WTC11 (cell line): ENCODE results near the gene COL4A1. TPM values are rescaled to one million over a fixed set of nuclear protein-coding genes. Genes with fewer than 3 reads are reported as not detected.

Experiments used
- ATAC-seq: fragments of 200-7000 bp; cut with Tn5 transposase; 2 replicates; pipeline ENCODE4 v1.10.0; 2021; ENCODE audit warnings: mild to moderate bottlenecking, moderate library complexity
- CTCF ChIA-PET: fragments of 300-600 bp; sonication (Branson Sonifier 250); formaldehyde crosslinking; loops from one replicate; lab custom pipeline; 2021; ENCODE audit warnings: antibody characterized with exemption; lab: Charles Lee
- POLR2A ChIA-PET: fragments of 350-600 bp; sonication (Branson Sonifier 250); formaldehyde crosslinking; loops from one replicate; lab custom pipeline; 2021; ENCODE audit warnings: antibody characterized with exemption; lab: Charles Lee
- DNase-seq: peaks from one replicate; pipeline ENCODE4 v3.0.0; 2021; ENCODE audit warnings: low spot score
- H3K27ac Mint-ChIP-seq: 2 replicates; pipeline ENCODE4 v1.8.0; 2021; ENCODE audit warnings: mixed read lengths
- H3K27me3 Mint-ChIP-seq: 2 replicates; pipeline ENCODE4 v1.8.0; 2021; ENCODE audit warnings: low read depth, mild to moderate bottlenecking, moderate library complexity, mixed read lengths
- H3K36me3 Mint-ChIP-seq: 2 replicates; pipeline ENCODE4 v1.8.0; 2021; ENCODE audit warnings: mixed read lengths
- H3K4me1 Mint-ChIP-seq: 2 replicates; pipeline ENCODE4 v1.8.0; 2022; ENCODE audit warnings: mixed read lengths
- H3K4me3 Mint-ChIP-seq: 2 replicates; pipeline ENCODE4 v1.8.0; 2021; ENCODE audit warnings: mild to moderate bottlenecking, moderate library complexity, mixed read lengths
- H3K9me3 Mint-ChIP-seq: 2 replicates; pipeline ENCODE4 v1.8.0; 2021; ENCODE audit warnings: mixed read lengths
- AR ChIP-seq: fragments of 250-450 bp; sonication (Bioruptor Pico); IDR thresholded peaks from 2 replicates; pipeline ENCODE4 v1.9.0; 2021; ENCODE audit warnings: mild to moderate bottlenecking
- ATF6 ChIP-seq: sonication (generic); formaldehyde crosslinking; IDR thresholded peaks from 2 replicates; pipeline ENCODE4 v1.8.1; 2023; ENCODE audit warnings: mild to moderate bottlenecking, missing genetic modification reagents
- E2F4 ChIP-seq: sonication (generic); formaldehyde crosslinking; IDR thresholded peaks from 2 replicates; pipeline ENCODE4 v1.8.1; 2022; ENCODE audit warnings: low read depth, mild to moderate bottlenecking, moderate library complexity, missing genetic modification reagents, borderline replicate concordance
- ERG ChIP-seq: fragments of 250-450 bp; sonication (Bioruptor Pico); IDR thresholded peaks from 2 replicates; pipeline ENCODE4 v1.8.0; 2021; ENCODE audit warnings: mild to moderate bottlenecking
- FOXP1 ChIP-seq: sonication (generic); formaldehyde crosslinking; IDR thresholded peaks from 2 replicates; pipeline ENCODE4 v1.8.0; 2022; ENCODE audit warnings: missing genetic modification reagents, mild to moderate bottlenecking, moderate library complexity, borderline replicate concordance
- HMGXB4 ChIP-seq: sonication (generic); formaldehyde crosslinking; IDR thresholded peaks from 2 replicates; pipeline ENCODE4 v1.8.1; 2023; ENCODE audit warnings: mild to moderate bottlenecking, moderate library complexity, missing genetic modification reagents
- JUN ChIP-seq: sonication (generic); formaldehyde crosslinking; IDR thresholded peaks from 2 replicates; pipeline ENCODE4 v1.8.0; 2023; ENCODE audit warnings: mild to moderate bottlenecking, missing genetic modification reagents
- SMAD3 ChIP-seq: sonication (generic); formaldehyde crosslinking; IDR thresholded peaks from 2 replicates; pipeline ENCODE4 v1.8.0; 2022; ENCODE audit warnings: missing genetic modification reagents, mild to moderate bottlenecking, borderline replicate concordance
- STAT6 ChIP-seq: sonication (generic); formaldehyde crosslinking; conservative IDR thresholded peaks from 2 replicates; pipeline ENCODE4 v1.8.1; 2023; ENCODE audit warnings: mild to moderate bottlenecking, low read depth, missing genetic modification reagents, moderate library complexity
- USF2 ChIP-seq: sonication (generic); formaldehyde crosslinking; IDR thresholded peaks from 2 replicates; pipeline ENCODE4 v1.8.1; 2023; ENCODE audit warnings: mild to moderate bottlenecking, missing genetic modification reagents, moderate library complexity
- ZBTB43 ChIP-seq: sonication (generic); formaldehyde crosslinking; IDR thresholded peaks from 2 replicates; pipeline ENCODE4 v1.8.1; 2023; ENCODE audit warnings: mild to moderate bottlenecking, missing genetic modification reagents
- ZNF138 ChIP-seq: sonication (generic); formaldehyde crosslinking; conservative IDR thresholded peaks from 2 replicates; pipeline ENCODE4 v1.8.1; 2022; ENCODE audit warnings: mild to moderate bottlenecking, moderate library complexity, missing genetic modification reagents
- ZNF671 ChIP-seq: fragments of 250-450 bp; sonication (Bioruptor Pico); IDR thresholded peaks from 2 replicates; pipeline ENCODE4 v1.8.0; 2021; ENCODE audit warnings: mild to moderate bottlenecking
- total RNA-seq: library from RNA; stranded (reverse); gene quantifications from 3 replicates; pipeline ENCODE4 v1.2.3, GENCODE V29; 2021

Gene COL4A1
- total RNA-seq, 1 experiment from 2014 or later = 89.6 TPM

GRCh38 chr13:110348309-110349105, 41.5 kb upstream of the COL4A1 start:
- no peaks in the 10 kb centered on the region for H3K27me3 Mint-ChIP-seq
- H3K36me3 Mint-ChIP-seq = no peaks in the 10 kb centered on the region
- H3K9me3 Mint-ChIP-seq = peaks cover 4% of the 10 kb centered on the region
- ChIA-PET POLR2A (no interaction called here), CTCF (interaction anchor here (1.2 kb wide), 1 partner anchor 24 kb away, joined by 5 read pairs; no protein-coding TSS in a partner anchor)
- DNase-seq (no peak), ATAC-seq (no peak)
- TF ChIP-seq HMGXB4 = no peak
- no peak for TF ChIP-seq E2F4 (CRISPR knock-in tag)
- no peak for TF ChIP-seq USF2
- no peak for TF ChIP-seq ZBTB43 (CRISPR knock-in tag)
- TF ChIP-seq ERG (CRISPR knock-in tag) = no peak
- TF ChIP-seq STAT6 (CRISPR knock-in tag) = no peak
- TF ChIP-seq ATF6 (CRISPR knock-in tag) = no peak
- no peak for TF ChIP-seq FOXP1 (CRISPR knock-in tag)
- no peak overlapping the region for H3K27ac Mint-ChIP-seq
- peaks cover 15% of the 10 kb centered on the region for H3K4me1 Mint-ChIP-seq
- H3K4me3 Mint-ChIP-seq = no peak overlapping the region

GRCh38 chr13:110347535-110348308, 40.8 kb upstream of the COL4A1 start:
- H3K27me3 Mint-ChIP-seq = no peaks in the 10 kb centered on the region
- no peak for TF ChIP-seq ZNF671 (CRISPR knock-in tag)
- TF ChIP-seq JUN (CRISPR knock-in tag) = no peak
- no peak for TF ChIP-seq AR
- TF ChIP-seq SMAD3 (CRISPR knock-in tag) = no peak
- no peak for TF ChIP-seq ZNF138
- no peak for TF ChIP-seq USF2

More at GRCh38 chr13:110347535-110348308, 40.8 kb upstream of the COL4A1 start:
- H3K4me1 Mint-ChIP-seq = peaks cover 8% of the 10 kb centered on the region
- H3K36me3 Mint-ChIP-seq = no peaks in the 10 kb centered on the region
- POLR2A ChIA-PET = no interaction called here
- DNase-seq = no peak
- CTCF ChIA-PET = interaction anchor here (1.0 to 1.2 kb wide), 2 partner anchors 9 to 23 kb away, joined by 3 to 5 read pairs; no protein-coding TSS in a partner anchor
- H3K9me3 Mint-ChIP-seq = peaks cover 4% of the 10 kb centered on the region
- no peak overlapping the region for H3K27ac Mint-ChIP-seq
- H3K4me3 Mint-ChIP-seq = no peak overlapping the region
- no peak for ATAC-seq
